Brain microvascular endothelial cell (primary cell): ENCODE data around the gene KRT1.

ENCODE experiments used
- DNase-seq: peaks from one replicate; pipeline ENCODE4 v3.0.0-alpha.2; 2020
- H3K27ac ChIP-seq: fragments of 250-450 bp; sonication (Bioruptor Pico); 2 replicates; pipeline ENCODE4 v1.5.1; 2020; ENCODE audit warnings: mild to moderate bottlenecking, moderate library complexity
- H3K27me3 ChIP-seq: fragments of 250-450 bp; sonication (Bioruptor Pico); replicated peaks from 2 replicates; pipeline ENCODE4 v1.5.1; 2020; ENCODE audit warnings: mild to moderate bottlenecking
- H3K36me3 ChIP-seq: fragments of 250-450 bp; sonication (Bioruptor Pico); replicated peaks from 2 replicates; pipeline ENCODE4 v1.5.1; 2020; ENCODE audit warnings: mild to moderate bottlenecking
- H3K4me3 ChIP-seq: 2 replicates; pipeline ENCODE4 v1.5.1; 2011; ENCODE audit warnings: low read depth, mild to moderate bottlenecking, control low read depth, low read length, moderate library complexity
- CTCF ChIP-seq: IDR thresholded peaks from 2 replicates; pipeline ENCODE4 v1.5.1; 2011; ENCODE audit warnings: low read depth, mild to moderate bottlenecking, moderate library complexity, low read length, control low read depth, inconsistent platforms; ENCODE audit errors: missing control alignments
- in situ Hi-C: cut with HindIII; loops from 2 replicates; pipeline ENCODE4 v1.10.0; 2017; ENCODE audit warnings: low sequenced_read_pairs, low pct_ligation_motif_present

KRT1 gene

GRCh38 chr12:52646613-52647012 lies 33.6 kb downstream of the KRT1 start:
- in situ Hi-C loops: loop anchor here (25.0 kb wide), 1 partner anchor 216 kb away; no protein-coding TSS in a partner anchor
- Histone ChIP-seq H3K36me3 (no peaks in the 10 kb centered on the region), H3K27ac (no peak overlapping the region), H3K27me3 (peaks cover 7% of the 10 kb centered on the region), H3K4me3 (no peak overlapping the region)
- TF ChIP-seq CTCF: no peak
- no peak for DNase-seq

GRCh38 chr12:52645982-52646381 lies 34.2 kb downstream of the KRT1 start:
- DNase-seq: no peak
- in situ Hi-C loops: loop anchor here (25.0 kb wide), 1 partner anchor 216 kb away; no protein-coding TSS in a partner anchor
- H3K4me3 ChIP-seq: no peak overlapping the region
- no peak overlapping the region for H3K27ac ChIP-seq
- TF ChIP-seq CTCF: no peak
- H3K27me3 ChIP-seq: peaks cover 9% of the 10 kb centered on the region
- no peaks in the 10 kb centered on the region for H3K36me3 ChIP-seq

- H3K27me3 ChIP-seq: peaks cover 12% of the 10 kb centered on the region
- H3K27ac ChIP-seq: no peak overlapping the region
- TF ChIP-seq CTCF: no peak
- in situ Hi-C loops: loop anchor here (25.0 kb wide), 1 partner anchor 217 kb away; no protein-coding TSS in a partner anchor
- no peak overlapping the region for H3K4me3 ChIP-seq
- H3K36me3 ChIP-seq: no peaks in the 10 kb centered on the region
- no peak for DNase-seq
Measured at GRCh38 chr12:52645120-52645761, 35.0 kb downstream of the KRT1 start.

GRCh38 chr12:52644078-52644415 lies 36.2 kb downstream of the KRT1 start:
- no peak for TF ChIP-seq CTCF
- Histone ChIP-seq H3K4me3 (no peak overlapping the region), H3K36me3 (no peaks in the 10 kb centered on the region), H3K27me3 (peaks cover 12% of the 10 kb centered on the region), H3K27ac (no peak overlapping the region)
- DNase-seq: no peak
- in situ Hi-C loops: loop anchor here (25.0 kb wide), 1 partner anchor 218 kb away; no protein-coding TSS in a partner anchor

- no peak overlapping the region for H3K27ac ChIP-seq
- no peak overlapping the region for H3K4me3 ChIP-seq
- in situ Hi-C loops: loop anchor here (25.0 kb wide), 1 partner anchor 219 kb away; no protein-coding TSS in a partner anchor
- H3K36me3 ChIP-seq: no peaks in the 10 kb centered on the region
- H3K27me3 ChIP-seq: peaks cover 12% of the 10 kb centered on the region
- no peak for DNase-seq
- no peak for TF ChIP-seq CTCF
Measured at GRCh38 chr12:52643233-52644077, 36.8 kb downstream of the KRT1 start.
